ENCODE measurements around the gene LUZP2. TPM values are rescaled to one million over a fixed set of nuclear protein-coding genes. Genes with fewer than 3 reads are reported as not detected.

Gene LUZP2
- total RNA-seq, 2 experiments from 2014 or later: not detected

GRCh38 chr11:24767411-24767810 lies 270.6 kb downstream of the LUZP2 start:
- ChIA-PET POLR2A (no interaction called here), CTCF (ENCODE audit: unreplicated experiment) (no interaction called here)
- Histone ChIP-seq H3K4me2 (ENCODE audit: low read length) (no peak overlapping the region), H3K27ac (ENCODE audit: low read depth, low read length, poor library complexity, severe bottlenecking) (no peak overlapping the region), H3K36me3 (ENCODE audit: insufficient read depth, low read length) (no peaks in the 10 kb centered on the region), H3K9me3 (ENCODE audit: low read length) (no peaks in the 10 kb centered on the region), H3K4me3 (ENCODE audit: low read depth, low read length, poor library complexity, severe bottlenecking) (no peak overlapping the region), H3K4me1 (ENCODE audit: insufficient read depth, low read length, poor library complexity, severe bottlenecking) (no peaks in the 10 kb centered on the region), H3K79me2 (ENCODE audit: insufficient read depth, low read depth, low read length) (no peaks in the 10 kb centered on the region), H3K9me2 (ENCODE audit: insufficient read depth, low read length) (no peaks in the 10 kb centered on the region), H4K20me1 (ENCODE audit: insufficient read depth, low read length) (no peaks in the 10 kb centered on the region), H2AFZ (ENCODE audit: low read length) (no peak overlapping the region)
- no TSS peak for BruUV-seq (replicated peaks)
- intact Hi-C loops (cut with micrococcal nuclease; ENCODE audit: unreplicated experiment): no loop called here
- no peak for DNase-seq (ENCODE audit: low spot score)
- TF ChIP-seq EZH2phosphoT487 (IDR thresholded peaks at IDR 0.05; ENCODE audit: borderline replicate concordance, low read depth, low read length) (no peak), CTCF (conservative IDR thresholded peaks at IDR 0.05; ENCODE audit: low read length) (no peak)

GRCh38 chr11:24773322-24773721 lies 276.5 kb downstream of the LUZP2 start:
- Histone ChIP-seq H3K79me2 (ENCODE audit: insufficient read depth, low read depth, low read length) (no peaks in the 10 kb centered on the region), H3K4me2 (ENCODE audit: low read length) (no peak overlapping the region), H3K27ac (ENCODE audit: low read depth, low read length, poor library complexity, severe bottlenecking) (no peak overlapping the region), H3K4me3 (ENCODE audit: low read depth, low read length, poor library complexity, severe bottlenecking) (no peak overlapping the region), H3K4me1 (ENCODE audit: insufficient read depth, low read length, poor library complexity, severe bottlenecking) (no peaks in the 10 kb centered on the region), H3K36me3 (ENCODE audit: insufficient read depth, low read length) (no peaks in the 10 kb centered on the region), H3K9me2 (ENCODE audit: insufficient read depth, low read length) (no peaks in the 10 kb centered on the region), H2AFZ (ENCODE audit: low read length) (no peak overlapping the region), H3K9me3 (ENCODE audit: low read length) (no peaks in the 10 kb centered on the region), H4K20me1 (ENCODE audit: insufficient read depth, low read length) (no peaks in the 10 kb centered on the region)
- intact Hi-C loops (cut with micrococcal nuclease; ENCODE audit: unreplicated experiment): no loop called here
- ChIA-PET POLR2A (no interaction called here), CTCF (ENCODE audit: unreplicated experiment) (no interaction called here)
- no peak for TF ChIP-seq EZH2phosphoT487 (IDR thresholded peaks at IDR 0.05; ENCODE audit: borderline replicate concordance, low read depth, low read length)
- no peak for TF ChIP-seq CTCF (conservative IDR thresholded peaks at IDR 0.05; ENCODE audit: low read length)
- no peak for DNase-seq (ENCODE audit: low spot score)
- no TSS peak for BruUV-seq (replicated peaks)

- TF ChIP-seq CTCF (conservative IDR thresholded peaks at IDR 0.05; ENCODE audit: low read length): no peak
- TF ChIP-seq EZH2phosphoT487 (IDR thresholded peaks at IDR 0.05; ENCODE audit: borderline replicate concordance, low read depth, low read length): no peak
- CTCF ChIA-PET (ENCODE audit: unreplicated experiment): no interaction called here
- Histone ChIP-seq H3K9me3 (ENCODE audit: low read length) (no peaks in the 10 kb centered on the region), H3K4me1 (ENCODE audit: insufficient read depth, low read length, poor library complexity, severe bottlenecking) (no peaks in the 10 kb centered on the region), H2AFZ (ENCODE audit: low read length) (no peak overlapping the region), H3K4me3 (ENCODE audit: low read depth, low read length, poor library complexity, severe bottlenecking) (no peak overlapping the region), H3K27ac (ENCODE audit: low read depth, low read length, poor library complexity, severe bottlenecking) (no peak overlapping the region), H4K20me1 (ENCODE audit: insufficient read depth, low read length) (no peaks in the 10 kb centered on the region), H3K4me2 (ENCODE audit: low read length) (no peak overlapping the region), H3K79me2 (ENCODE audit: insufficient read depth, low read depth, low read length) (no peaks in the 10 kb centered on the region), H3K36me3 (ENCODE audit: insufficient read depth, low read length) (no peaks in the 10 kb centered on the region), H3K9me2 (ENCODE audit: insufficient read depth, low read length) (no peaks in the 10 kb centered on the region)
- POLR2A ChIA-PET: no interaction called here
- intact Hi-C loops (cut with micrococcal nuclease; ENCODE audit: unreplicated experiment): no loop called here
- BruUV-seq (replicated peaks): no TSS peak
- DNase-seq (ENCODE audit: low spot score): no peak
Measured at GRCh38 chr11:24779791-24780190, 282.9 kb downstream of the LUZP2 start.
